ENCODE data around the gene CEP19. TPM values are rescaled to one million over a fixed set of nuclear protein-coding genes. Genes with fewer than 3 reads are reported as not detected.

CEP19 gene
- polyA plus RNA-seq, 1 donor (not counting 4 experiments of a cell fraction or from before 2014, with no cell fraction given): 3.1 TPM

- peaks cover 64% of the 10 kb centered on the region for H3K79me2 ChIP-seq (ENCODE audit: control insufficient read depth, insufficient read depth, low read length)
- H3K27ac ChIP-seq (ENCODE audit: control insufficient read depth, insufficient read depth, low read length): peak overlapping the region; percentile 94
- dilution Hi-C loops (cut with MboI; ENCODE audit: extremely low pct_ligation_motif_present, low sequenced_read_pairs): no loop called here
- no peaks in the 10 kb centered on the region for H3K4me1 ChIP-seq (ENCODE audit: control insufficient read depth, extremely low read depth, insufficient read depth, low read length)
- H3K9ac ChIP-seq (ENCODE audit: control insufficient read depth, extremely low read depth, insufficient read depth, low read length): peak overlapping the region; percentile 93
- H3K4me2 ChIP-seq (ENCODE audit: control insufficient read depth, extremely low read depth, insufficient read depth, low read depth, low read length): peak overlapping the region; percentile 96
- no peak overlapping the region for H2AFZ ChIP-seq (ENCODE audit: control insufficient read depth, low read length)
- H3K9me3 ChIP-seq (ENCODE audit: control insufficient read depth, low read depth, low read length): no peaks in the 10 kb centered on the region
- H3K36me3 ChIP-seq (ENCODE audit: control insufficient read depth in 2 of 2, extremely low read depth in 1 of 2, insufficient read depth in 2 of 2, low read length in 2 of 2): peaks cover 0 to 1% of the 10 kb centered on the region in 2 experiments
- H3K9me1 ChIP-seq (ENCODE audit: control insufficient read depth, extremely low read depth, insufficient read depth, low read length): no peaks in the 10 kb centered on the region
- FAIRE-seq: peak; percentile 26
- H3K4me3 ChIP-seq (ENCODE audit: control insufficient read depth in 2 of 3, extremely low read depth in 1 of 3, insufficient read depth in 2 of 3, low read depth in 1 of 3, low read length in 3 of 3): peak overlapping the region; percentile 80 to 85 (median 83)
- no peak for TF ChIP-seq EZH2 (IDR thresholded peaks at IDR 0.05; ENCODE audit: low read length)
- H3K27me3 ChIP-seq (ENCODE audit: control insufficient read depth, extremely low read depth, insufficient read depth, low read length): no peaks in the 10 kb centered on the region
- H4K20me1 ChIP-seq (ENCODE audit: control insufficient read depth, extremely low read depth, insufficient read depth, low read length): peaks cover 3% of the 10 kb centered on the region
- no peak for DNase-seq (ENCODE audit: low read depth, low spot score)
Measured at GRCh38 chr3:196741249-196741889, 29.3 kb upstream of the CEP19 start.

DNA sequence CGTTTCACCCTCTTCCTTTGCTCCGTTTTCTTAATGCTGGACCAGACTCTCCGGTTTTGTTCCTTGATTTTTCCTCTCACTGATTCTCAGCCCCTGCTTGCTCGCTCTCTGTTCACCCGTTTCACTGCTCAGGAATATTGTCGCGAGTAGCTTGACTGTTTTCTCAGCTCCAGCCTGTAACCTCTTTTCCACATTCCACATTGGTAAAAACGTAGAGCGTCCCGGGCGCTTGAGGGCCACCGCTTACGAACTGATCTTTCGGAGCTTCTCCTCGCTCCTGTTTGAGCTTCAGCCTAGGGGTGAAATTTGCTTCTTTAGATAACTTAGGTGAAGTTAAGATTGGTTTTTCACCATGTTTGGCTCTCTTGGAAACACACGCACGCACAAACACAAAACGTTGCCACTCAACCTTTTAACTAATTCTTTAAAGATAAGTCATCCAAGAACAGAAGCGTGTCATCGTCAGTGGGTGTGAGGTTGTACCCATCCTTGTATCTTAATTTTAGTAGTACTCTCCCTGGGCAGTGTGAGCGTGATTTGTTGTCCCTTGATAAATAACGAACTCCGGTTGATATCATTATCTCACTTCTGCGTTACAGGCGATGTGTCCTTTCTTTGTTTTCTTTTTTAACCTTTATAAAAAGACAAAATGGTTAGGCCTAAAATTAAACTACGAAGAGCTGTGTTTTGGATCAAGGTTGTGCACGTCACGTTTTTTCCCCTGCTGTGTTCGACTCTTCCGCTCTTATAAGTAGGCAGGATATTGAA is 28.6 kb upstream of the CEP19 start:
- dilution Hi-C loops (cut with MboI; ENCODE audit: extremely low pct_ligation_motif_present, low sequenced_read_pairs): no loop called here
- DNase-seq (ENCODE audit: low read depth, low spot score) (no peak), FAIRE-seq (no peak)
- Histone ChIP-seq H3K4me1 (ENCODE audit: control insufficient read depth, extremely low read depth, insufficient read depth, low read length) (no peaks in the 10 kb centered on the region), H3K4me3 (ENCODE audit: control insufficient read depth in 2 of 3, extremely low read depth in 1 of 3, insufficient read depth in 2 of 3, low read depth in 1 of 3, low read length in 3 of 3) (peak overlapping the region; percentile 80 to 85 (median 83)), H3K79me2 (ENCODE audit: control insufficient read depth, insufficient read depth, low read length) (peaks cover 57% of the 10 kb centered on the region), H3K4me2 (ENCODE audit: control insufficient read depth, extremely low read depth, insufficient read depth, low read depth, low read length) (peak overlapping the region; percentile 96), H3K9me1 (ENCODE audit: control insufficient read depth, extremely low read depth, insufficient read depth, low read length) (no peaks in the 10 kb centered on the region), H2AFZ (ENCODE audit: control insufficient read depth, low read length) (peak overlapping the region; percentile 24), H3K27me3 (ENCODE audit: control insufficient read depth, extremely low read depth, insufficient read depth, low read length) (no peaks in the 10 kb centered on the region), H3K27ac (ENCODE audit: control insufficient read depth, insufficient read depth, low read length) (peak overlapping the region; percentile 94), H3K36me3 (ENCODE audit: control insufficient read depth in 2 of 2, extremely low read depth in 1 of 2, insufficient read depth in 2 of 2, low read length in 2 of 2) (peaks cover 0 to 1% of the 10 kb centered on the region in 2 experiments), H3K9ac (ENCODE audit: control insufficient read depth, extremely low read depth, insufficient read depth, low read length) (peak overlapping the region; percentile 93), H3K9me3 (ENCODE audit: control insufficient read depth, low read depth, low read length) (no peaks in the 10 kb centered on the region), H4K20me1 (ENCODE audit: control insufficient read depth, extremely low read depth, insufficient read depth, low read length) (peaks cover 3% of the 10 kb centered on the region)
- TF ChIP-seq, protein P1, sequence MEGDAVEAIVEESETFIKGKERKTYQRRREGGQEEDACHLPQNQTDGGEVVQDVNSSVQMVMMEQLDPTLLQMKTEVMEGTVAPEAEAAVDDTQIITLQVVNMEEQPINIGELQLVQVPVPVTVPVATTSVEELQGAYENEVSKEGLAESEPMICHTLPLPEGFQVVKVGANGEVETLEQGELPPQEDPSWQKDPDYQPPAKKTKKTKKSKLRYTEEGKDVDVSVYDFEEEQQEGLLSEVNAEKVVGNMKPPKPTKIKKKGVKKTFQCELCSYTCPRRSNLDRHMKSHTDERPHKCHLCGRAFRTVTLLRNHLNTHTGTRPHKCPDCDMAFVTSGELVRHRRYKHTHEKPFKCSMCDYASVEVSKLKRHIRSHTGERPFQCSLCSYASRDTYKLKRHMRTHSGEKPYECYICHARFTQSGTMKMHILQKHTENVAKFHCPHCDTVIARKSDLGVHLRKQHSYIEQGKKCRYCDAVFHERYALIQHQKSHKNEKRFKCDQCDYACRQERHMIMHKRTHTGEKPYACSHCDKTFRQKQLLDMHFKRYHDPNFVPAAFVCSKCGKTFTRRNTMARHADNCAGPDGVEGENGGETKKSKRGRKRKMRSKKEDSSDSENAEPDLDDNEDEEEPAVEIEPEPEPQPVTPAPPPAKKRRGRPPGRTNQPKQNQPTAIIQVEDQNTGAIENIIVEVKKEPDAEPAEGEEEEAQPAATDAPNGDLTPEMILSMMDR (optimal IDR thresholded peaks at IDR 0.05 in 1 of 3, IDR thresholded peaks at IDR 0.05 in 1 of 3, conservative IDR thresholded peaks at IDR 0.05 in 1 of 3; ENCODE audit: extremely low read depth in 1 of 3, insufficient read depth in 2 of 3, low read length in 3 of 3): no peak
- TF ChIP-seq EZH2 (IDR thresholded peaks at IDR 0.05; ENCODE audit: low read length): no peak

All from keratinocyte (primary cell).